GM10266 (cell line): ENCODE results near the gene FGF19.
"Not testable (repeated sequence)": the region's sequence is repeated elsewhere in the genome, so short reads cannot be mapped to it uniquely, and the experiment has no call there.

Source experiments
- DNase-seq: peaks from one replicate; pipeline ENCODE4 v3.0.0; 2012; ENCODE audit errors: extremely low spot score
- CTCF ChIP-seq: IDR thresholded peaks from 2 replicates; pipeline ENCODE4 v1.5.1; 2012; ENCODE audit warnings: mild to moderate bottlenecking, low read depth; ENCODE audit not compliant: control insufficient read depth, insufficient read depth; ENCODE audit errors: missing control alignments

FGF19 gene

GRCh38 chr11:69696749-69697468, 6.9 kb downstream of the FGF19 start:
- no peak for DNase-seq
- no peak for TF ChIP-seq CTCF

GRCh38 chr11:69695995-69696394, 7.8 kb downstream of the FGF19 start:
- not testable (repeated sequence) for DNase-seq

GRCh38 chr11:69695581-69695980, 8.2 kb downstream of the FGF19 start:
- TF ChIP-seq CTCF = no peak
- DNase-seq = no peak

- TF ChIP-seq CTCF = no peak
- no peak for DNase-seq
Measured at GRCh38 chr11:69694781-69695180, 9.0 kb downstream of the FGF19 start.

GRCh38 chr11:69692422-69692821, 11.4 kb downstream of the FGF19 start:
- no peak for TF ChIP-seq CTCF
- DNase-seq = no peak

GRCh38 chr11:69691463-69691862, 12.4 kb downstream of the FGF19 start:
- no peak for DNase-seq
- TF ChIP-seq CTCF = no peak

- DNase-seq = no peak
- TF ChIP-seq CTCF = no peak
Measured at GRCh38 chr11:69689484-69690319, 14.1 kb downstream of the FGF19 start.

- not testable (repeated sequence) for DNase-seq
Measured at GRCh38 chr11:69687969-69688771, 15.7 kb downstream of the FGF19 start.
